MM.1S (cell line): ENCODE results near the gene TIMM50.

Source experiments
- CTCF ChIP-seq: fragments of 300-600 bp; sonication (generic); IDR thresholded peaks from 2 replicates; pipeline ENCODE4 v1.5.1; 2016; ENCODE audit warnings: antibody characterized with exemption, low read length, mixed read lengths
- EZH2phosphoT487 ChIP-seq: fragments of 300-600 bp; sonication (generic); IDR thresholded peaks from 2 replicates; pipeline ENCODE4 v1.6.1; 2018; ENCODE audit warnings: antibody characterized with exemption, low read length

- TF ChIP-seq CTCF: no peak
- TF ChIP-seq EZH2phosphoT487: no peak
Observed at GRCh38 chr19:39435499-39436349, 44.9 kb upstream of the TIMM50 start, which contains the start of gene RPS16.
